HEK293T (cell line): Measurements from ENCODE around the gene SYT2.

Experiments used
- BHLHE40 ChIP-seq: fragments of 450-650 bp; IDR thresholded peaks from 2 replicates; pipeline ENCODE4 v1.6.1; 2016; ENCODE audit warnings: mild to moderate bottlenecking, moderate library complexity, borderline replicate concordance
- ELF4 ChIP-seq: fragments of 450-650 bp; IDR thresholded peaks from 2 replicates; pipeline ENCODE4 v1.6.1; 2017; ENCODE audit warnings: antibody characterized with exemption
- FOXK2 ChIP-seq: fragments of 450-650 bp; IDR thresholded peaks from 2 replicates; pipeline ENCODE4 v1.6.1; 2016; ENCODE audit warnings: mild to moderate bottlenecking
- HDGF ChIP-seq: fragments of 450-650 bp; IDR thresholded peaks from 2 replicates; pipeline ENCODE4 v1.6.1; 2017; ENCODE audit warnings: antibody characterized with exemption, borderline replicate concordance
- LEF1 ChIP-seq: fragments of 450-650 bp; IDR thresholded peaks from 2 replicates; pipeline ENCODE4 v1.6.1; 2017; ENCODE audit warnings: mild to moderate bottlenecking, borderline replicate concordance
- PKNOX1 ChIP-seq: fragments of 450-650 bp; IDR thresholded peaks from 2 replicates; pipeline ENCODE4 v1.6.1; 2016
- SUZ12 ChIP-seq: fragments of 450-650 bp; IDR thresholded peaks from 2 replicates; pipeline ENCODE4 v1.6.1; 2016; ENCODE audit warnings: mild to moderate bottlenecking
- TARDBP ChIP-seq: fragments of 450-650 bp; IDR thresholded peaks from 2 replicates; pipeline ENCODE4 v1.6.1; 2016
- ZNF384 ChIP-seq: fragments of 450-650 bp; IDR thresholded peaks from 2 replicates; pipeline ENCODE4 v1.6.1; 2016

- TF ChIP-seq BHLHE40, result no peak
- no peak for TF ChIP-seq FOXK2
- no peak for TF ChIP-seq SUZ12
- no peak for TF ChIP-seq HDGF
- no peak for TF ChIP-seq ELF4
- no peak for TF ChIP-seq LEF1
- TF ChIP-seq PKNOX1, result no peak
- no peak for TF ChIP-seq ZNF384
- TF ChIP-seq TARDBP, result no peak
These were observed 129.6 kb downstream of the SYT2 start for GRCh38 chr1:202580619-202581018.
